ENCODE data around the gene RNLS. TPM values are rescaled to one million over a fixed set of nuclear protein-coding genes. Genes with fewer than 3 reads are reported as not detected.

The RNLS gene
- total RNA-seq, 1 experiment from 2014 or later, result 8.7 TPM

GRCh38 chr10:88586462-88586861 is 3.3 kb upstream of the RNLS start, which contains the start of gene LIPJ (continued):
- TF ChIP-seq ZNF532 (CRISPR knock-in tag; IDR thresholded peaks at IDR 0.05; ENCODE audit: borderline replicate concordance) (no peak), ATF1 (CRISPR knock-in tag; IDR thresholded peaks at IDR 0.05) (no peak), ZNF671 (CRISPR knock-in tag; IDR thresholded peaks at IDR 0.05) (no peak), ZNF138 (CRISPR knock-in tag; conservative IDR thresholded peaks at IDR 0.05) (no peak), PRDM15 (CRISPR knock-in tag; IDR thresholded peaks at IDR 0.05) (no peak)

GRCh38 chr10:88583584-88583957 is 453 bp upstream of the RNLS start:
- H3K9me3 Mint-ChIP-seq, result no peaks in the 10 kb centered on the region
- no peak for DNase-seq (ENCODE audit: low spot score)
- CTCF ChIA-PET, result interaction anchor here (0.5 to 2.4 kb wide), 32 partner anchors 10 to 808 kb away, joined by 3 to 31 read pairs (median 4); no protein-coding TSS in a partner anchor
- peak overlapping the region; percentile 2; the same call in 1 of the 2 replicates for H3K27ac Mint-ChIP-seq
- POLR2A ChIA-PET, result interaction anchor here (1.4 kb wide), 1 partner anchor 145 kb away, joined by 3 read pairs; no protein-coding TSS in a partner anchor
- H3K36me3 Mint-ChIP-seq, result no peaks in the 10 kb centered on the region
- peaks cover 26% of the 10 kb centered on the region for H3K27me3 Mint-ChIP-seq (ENCODE audit: low read depth)
- peak overlapping the region; percentile 72 for H3K4me3 Mint-ChIP-seq
- ATAC-seq, result no peak
- H3K4me1 Mint-ChIP-seq, result peaks cover 12% of the 10 kb centered on the region
- TF ChIP-seq CBFB (CRISPR knock-in tag; IDR thresholded peaks at IDR 0.05; ENCODE audit: low read depth) (no peak), ETV6 (CRISPR knock-in tag; IDR thresholded peaks at IDR 0.05) (no peak), ZNF263 (CRISPR knock-in tag; IDR thresholded peaks at IDR 0.05; ENCODE audit: low read depth) (no peak), PREB (CRISPR knock-in tag; IDR thresholded peaks at IDR 0.05; ENCODE audit: borderline replicate concordance) (no peak), ELF4 (CRISPR knock-in tag; IDR thresholded peaks at IDR 0.05; ENCODE audit: low read depth) (no peak), NR3C1 (CRISPR knock-in tag; conservative IDR thresholded peaks at IDR 0.05; ENCODE audit: low read depth) (no peak), OVOL2 (CRISPR knock-in tag; IDR thresholded peaks at IDR 0.05; ENCODE audit: borderline replicate concordance) (no peak)

- ATAC-seq, result no peak
- H3K4me3 Mint-ChIP-seq, result peak overlapping the region; percentile 72
- no peaks in the 10 kb centered on the region for H3K9me3 Mint-ChIP-seq
- CTCF ChIA-PET, result interaction anchor here (0.6 to 2.4 kb wide), 32 partner anchors 10 to 720 kb away, joined by 3 to 31 read pairs (median 4); partner anchors contain the start of genes KLLN and PTEN
- H3K27ac Mint-ChIP-seq, result no peak overlapping the region
- no peak for DNase-seq (ENCODE audit: low spot score)
- POLR2A ChIA-PET, result interaction anchor here (1.4 kb wide), 1 partner anchor 146 kb away, joined by 3 read pairs; no protein-coding TSS in a partner anchor
- peaks cover 12% of the 10 kb centered on the region for H3K4me1 Mint-ChIP-seq
- no peak for TF ChIP-seq ATF6 (CRISPR knock-in tag; IDR thresholded peaks at IDR 0.05)
- no peak for TF ChIP-seq ZBTB21 (CRISPR knock-in tag; IDR thresholded peaks at IDR 0.05; ENCODE audit: borderline replicate concordance)
- no peak for TF ChIP-seq OVOL2 (CRISPR knock-in tag; IDR thresholded peaks at IDR 0.05; ENCODE audit: borderline replicate concordance)
- TF ChIP-seq NFE2L1 (CRISPR knock-in tag; IDR thresholded peaks at IDR 0.05), result no peak
- no peak for TF ChIP-seq GRHL2 (CRISPR knock-in tag; IDR thresholded peaks at IDR 0.05; ENCODE audit: insufficient replicate concordance, severe bottlenecking)
- H3K27me3 Mint-ChIP-seq (ENCODE audit: low read depth), result peaks cover 26% of the 10 kb centered on the region
- H3K36me3 Mint-ChIP-seq, result no peaks in the 10 kb centered on the region
These were observed 710 bp downstream of the RNLS start for GRCh38 chr10:88582411-88582805.

All from WTC11 (cell line).